HG02763 (cell line): ENCODE measurements around the gene ZXDC.

ENCODE experiments used
- ATAC-seq: cut with Tn5 transposase; IDR thresholded peaks from one replicate; pipeline ENCODE4 v1.9.1; 2021; ENCODE audit warnings: mild to moderate bottlenecking, moderate library complexity; ENCODE audit not compliant: unreplicated experiment

ZXDC gene

GRCh38 chr3:126475413-126476114 lies at the start of gene ZXDC:
ZXDC (minus strand) TSS chr3:126475891; CDS start chr3:126475865, 26 bp downstream.
- ATAC-seq, result peak; percentile 83

GRCh38 chr3:126525091-126525852 lies 49.6 kb upstream of the ZXDC start:
- no peak for ATAC-seq

- no peak for ATAC-seq
Observed at GRCh38 chr3:126524429-126524988, 48.8 kb upstream of the ZXDC start.

- ATAC-seq, result no peak
Observed at GRCh38 chr3:126523745-126524428, 48.2 kb upstream of the ZXDC start, which contains the start of gene CHST13. CHST13 (plus strand) TSS chr3:126524155; CDS start chr3:126524333, 178 bp downstream.

- no peak for ATAC-seq
Observed at GRCh38 chr3:126522363-126522788, 46.7 kb upstream of the ZXDC start.

DNA sequence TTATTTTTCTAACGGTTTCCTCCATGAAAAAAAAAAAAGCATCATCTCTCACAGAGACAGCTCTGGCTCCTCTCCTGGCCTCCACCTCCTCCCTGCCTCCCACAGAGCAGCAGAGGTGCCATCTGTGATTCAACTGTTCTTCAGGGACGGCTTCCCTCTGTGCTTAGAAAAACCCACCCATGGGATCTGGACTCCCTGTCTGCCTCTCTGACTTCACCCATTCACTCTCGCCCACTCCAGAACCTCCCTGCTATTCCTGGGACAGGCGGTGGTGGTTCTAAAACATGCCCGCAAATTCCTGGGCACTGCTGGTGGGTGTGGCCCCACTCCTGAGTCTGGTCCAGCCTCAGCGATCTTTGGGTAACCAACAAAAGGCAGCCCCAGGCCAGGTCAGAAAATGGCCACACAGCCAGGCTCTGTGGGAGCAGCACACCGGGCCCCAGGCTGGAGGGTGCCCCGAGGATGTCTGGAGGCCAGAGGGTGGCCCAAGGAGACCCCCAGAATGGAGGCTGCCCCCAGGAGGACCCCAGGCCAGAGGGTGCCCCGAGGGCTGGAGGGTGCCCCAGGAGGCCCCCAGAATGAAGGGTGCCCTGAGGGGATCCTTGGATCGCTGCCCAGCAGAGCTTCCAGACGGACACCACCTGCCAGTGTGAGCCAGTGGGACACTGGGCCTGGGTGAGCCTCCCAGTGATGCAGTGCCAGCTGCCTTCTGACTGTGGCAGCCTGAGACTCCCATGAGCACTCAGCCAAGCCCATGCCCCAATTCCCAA lies 45.6 kb upstream of the ZXDC start:
- ATAC-seq, result no peak

DNA sequence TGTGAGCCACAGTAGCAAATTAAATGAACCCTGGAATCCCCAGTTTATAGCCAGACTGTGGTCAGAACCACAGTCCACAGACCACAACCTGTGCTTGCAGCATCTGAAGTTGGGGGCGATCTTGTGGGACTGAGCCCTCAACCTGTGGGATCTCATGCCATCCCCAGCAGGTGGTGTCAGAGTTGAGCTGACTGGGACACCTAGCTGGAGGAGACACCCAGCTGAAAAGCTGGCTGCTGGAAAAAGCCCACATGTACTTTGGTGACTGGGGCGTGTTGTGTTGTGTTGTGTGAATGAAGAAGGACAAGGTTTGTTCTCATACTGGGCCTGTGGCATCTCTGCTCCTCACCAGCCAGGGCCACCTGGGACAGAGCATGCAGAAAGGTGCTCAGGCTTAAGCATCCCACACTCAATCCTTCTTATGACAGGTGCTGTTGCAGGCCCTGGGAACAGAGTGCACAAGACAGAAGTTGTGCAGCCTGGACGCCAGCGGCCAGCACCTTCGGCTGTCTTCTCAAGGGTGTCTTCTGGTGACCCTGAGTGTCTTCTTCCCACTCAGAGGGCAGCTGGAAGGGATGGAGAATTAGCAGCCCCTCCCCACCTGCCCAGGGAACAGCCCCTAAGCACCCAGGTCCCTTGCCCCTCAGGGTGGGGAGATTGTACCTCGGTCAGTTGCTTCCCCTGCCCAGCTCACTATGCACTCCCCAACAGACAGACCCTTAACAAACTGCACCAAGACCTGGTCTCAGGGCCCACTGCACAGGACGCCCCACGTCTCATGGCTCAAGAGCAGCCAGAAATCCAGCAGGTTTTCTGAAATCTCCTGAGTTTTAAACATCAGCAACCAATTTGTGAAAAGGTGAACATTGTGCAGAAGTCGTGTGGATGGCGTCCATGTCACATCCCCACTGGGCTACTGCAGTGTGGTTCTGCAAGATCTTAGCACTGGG lies 44.1 kb upstream of the ZXDC start:
- no peak for ATAC-seq

DNA sequence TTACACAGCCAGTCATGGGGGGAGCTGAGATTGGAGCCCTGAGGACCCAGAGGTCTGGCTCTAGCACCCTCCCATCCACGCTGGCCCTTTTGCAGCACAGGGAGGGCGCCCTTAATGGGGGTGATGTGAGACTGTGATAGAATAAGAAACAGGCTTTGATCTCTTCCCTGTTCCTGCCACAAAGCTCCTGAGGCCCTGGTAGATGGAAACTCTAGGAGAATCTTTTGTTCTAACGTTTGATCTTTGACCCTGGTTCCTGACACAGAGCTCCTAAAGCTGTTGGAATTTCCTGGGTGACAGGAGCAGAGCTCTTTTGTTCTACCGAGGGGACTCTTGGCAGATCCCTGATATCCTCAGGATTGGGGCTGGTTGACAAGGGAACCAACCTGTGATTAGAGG lies 43.1 kb upstream of the ZXDC start:
- no peak for ATAC-seq

GRCh38 chr3:126517986-126518778 lies 42.5 kb upstream of the ZXDC start:
- ATAC-seq, result no peak

GRCh38 chr3:126517291-126517951 lies 41.7 kb upstream of the ZXDC start, which contains the start of gene UROC1:
UROC1 (minus strand) TSS chr3:126517773; CDS start chr3:126517719, 54 bp downstream.
- ATAC-seq, result no peak

- no peak for ATAC-seq
Observed at GRCh38 chr3:126516936-126517290, 41.2 kb upstream of the ZXDC start.

DNA sequence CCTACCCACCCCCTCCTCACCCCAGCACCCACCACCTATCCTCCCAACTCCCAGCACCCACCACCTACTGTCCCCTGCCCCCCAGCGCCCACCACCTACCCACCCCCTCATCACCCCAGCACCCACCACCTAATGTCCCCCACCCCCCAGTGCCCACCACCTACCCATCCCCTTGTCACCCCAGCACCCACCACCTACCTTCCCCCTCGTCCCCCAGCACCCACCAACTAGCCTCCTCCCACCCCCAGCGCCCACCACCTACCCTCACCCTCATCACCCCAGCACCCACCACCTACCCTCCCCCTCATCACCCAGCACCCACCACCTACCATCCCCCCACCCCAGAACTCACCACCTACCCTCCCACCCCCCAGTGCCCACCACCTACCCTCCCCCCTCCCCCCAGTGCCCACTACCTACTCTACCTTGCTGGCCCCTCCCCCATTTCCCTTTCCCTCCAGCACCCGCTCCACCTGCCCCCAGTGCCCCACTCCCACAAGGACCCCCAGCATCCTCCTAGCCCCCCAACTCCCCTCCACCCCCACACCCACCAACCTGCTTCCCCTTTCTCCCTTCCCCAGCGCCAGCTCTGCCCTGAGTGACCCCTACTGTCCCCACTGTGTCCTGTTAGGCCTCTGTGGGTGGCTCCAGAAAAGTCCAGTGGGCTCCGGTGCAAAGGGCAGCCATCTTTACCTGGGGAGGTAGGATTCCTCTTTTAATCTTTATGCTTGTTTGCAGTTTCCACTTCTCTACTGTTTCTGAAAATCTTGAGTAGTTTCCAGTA lies 40.7 kb upstream of the ZXDC start:
- no peak for ATAC-seq

DNA sequence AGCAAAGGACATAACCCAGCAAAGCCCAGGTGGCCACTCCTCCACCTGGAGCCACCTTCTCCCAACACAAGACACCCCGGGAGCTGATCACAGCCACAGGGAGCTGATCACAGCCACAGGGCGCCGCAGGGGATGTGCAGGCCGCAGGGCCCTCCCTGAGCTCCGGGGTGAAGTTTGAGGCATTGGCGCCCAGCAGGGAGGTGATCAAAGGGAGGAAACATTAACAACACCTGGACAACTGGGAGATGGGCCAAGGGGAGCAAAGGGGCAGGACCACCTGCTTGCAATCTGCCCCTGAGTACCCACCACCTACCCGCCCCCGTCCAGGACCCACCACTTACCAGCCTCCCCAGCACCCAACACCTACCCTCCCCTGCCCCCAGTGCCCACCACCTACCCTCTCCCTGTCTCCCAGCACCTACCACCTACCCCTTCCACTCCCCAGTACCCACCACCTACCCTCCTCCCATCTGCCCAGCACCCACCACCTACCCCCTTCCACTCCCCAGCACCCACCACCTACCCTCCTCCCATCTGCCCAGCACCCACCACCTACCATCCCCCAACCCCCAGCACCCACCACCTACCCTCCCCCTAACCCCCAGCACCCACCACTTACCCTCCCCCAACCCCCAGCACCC lies 39.5 kb upstream of the ZXDC start:
- ATAC-seq, result no peak

GRCh38 chr3:126514161-126514560 lies 38.5 kb upstream of the ZXDC start:
- no peak for ATAC-seq

GRCh38 chr3:126512916-126513650 lies 37.4 kb upstream of the ZXDC start:
- no peak for ATAC-seq

DNA sequence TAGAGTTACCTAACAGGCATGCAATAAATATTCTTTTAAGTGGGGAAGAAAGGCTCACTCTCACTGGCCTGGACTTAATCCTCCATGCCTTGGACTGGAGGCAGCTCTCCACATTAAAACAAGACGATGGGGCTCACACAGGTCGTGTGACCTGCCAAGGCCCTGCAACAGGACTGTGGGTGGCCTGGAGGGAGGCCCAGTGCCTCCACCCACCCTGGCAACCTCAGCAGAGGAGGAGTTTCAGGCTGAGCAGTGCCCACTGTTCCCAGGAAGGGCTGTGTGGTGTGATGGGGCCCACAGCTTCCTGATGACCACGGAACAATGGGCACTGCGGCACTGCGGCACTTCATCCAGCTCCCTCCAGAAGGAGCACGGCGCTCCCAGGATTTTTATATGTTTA lies 36.3 kb upstream of the ZXDC start:
- ATAC-seq, result no peak
